GM23248 (cell line): ENCODE measurements around the gene MATN4.

Experiments
- EZH2 ChIP-seq: fragments of 200-600 bp; sonication (generic); IDR thresholded peaks from 2 replicates; pipeline ENCODE4 v1.6.1; 2018; ENCODE audit warnings: antibody characterized with exemption, mild to moderate bottlenecking; ENCODE audit not compliant: insufficient read depth, poor library complexity, severe bottlenecking
- EZH2phosphoT487 ChIP-seq: fragments of 200-600 bp; sonication (generic); IDR thresholded peaks from 2 replicates; pipeline ENCODE4 v1.6.1; 2018; ENCODE audit warnings: antibody characterized with exemption, moderate library complexity, mild to moderate bottlenecking, low read depth; ENCODE audit not compliant: insufficient read depth

GRCh38 chr20:45266977-45267376 is 41.1 kb downstream of the MATN4 start:
- no peak for TF ChIP-seq EZH2phosphoT487
- no peak for TF ChIP-seq EZH2
